GM21786 (cell line): ENCODE results near the gene ETV1.

ENCODE experiments used
- ATAC-seq: cut with Tn5 transposase; IDR thresholded peaks from one replicate; pipeline ENCODE4 v1.9.1; 2021; ENCODE audit not compliant: unreplicated experiment

The ETV1 gene

DNA sequence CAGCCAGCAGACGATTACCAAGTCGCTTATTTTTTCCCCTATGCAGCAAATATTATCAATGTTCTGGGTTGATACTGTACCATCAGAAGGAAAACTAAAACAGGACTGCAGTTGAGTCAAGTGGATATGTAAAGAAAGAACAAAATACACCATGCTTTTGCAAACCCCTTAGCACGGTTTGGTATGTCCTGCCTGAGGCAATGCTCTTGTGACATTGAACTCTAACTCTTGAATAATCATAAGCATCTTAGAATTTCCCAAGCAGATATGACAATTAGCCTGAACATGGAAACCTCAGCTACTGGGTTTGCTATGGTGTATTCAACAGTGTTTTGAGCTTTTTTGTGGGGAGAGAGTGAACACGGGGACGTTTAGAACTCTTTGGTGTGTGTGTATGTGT, 107.4 kb downstream of the ETV1 start:
- ATAC-seq: no peak

DNA sequence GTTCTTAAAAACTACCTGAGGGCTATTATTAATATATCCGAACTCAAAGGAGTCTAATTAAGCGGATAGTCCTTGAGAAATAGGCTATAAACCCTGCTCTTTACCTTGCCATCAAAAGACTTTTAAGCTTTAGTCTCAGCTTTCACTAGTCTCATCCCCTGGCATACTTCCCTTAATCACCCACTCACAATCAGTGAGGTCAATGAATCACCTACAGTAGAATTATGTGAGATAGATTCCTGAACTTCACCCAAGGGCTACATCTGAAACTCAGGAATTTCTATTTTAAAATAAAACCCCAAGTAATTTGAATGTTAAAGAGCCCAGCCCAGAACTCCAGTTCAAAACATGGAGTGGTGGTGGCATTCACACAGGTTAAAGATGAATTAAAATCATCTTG, 108.7 kb downstream of the ETV1 start:
- ATAC-seq: no peak

- ATAC-seq: no peak
These were observed 109.3 kb downstream of the ETV1 start for GRCh38 chr7:13879994-13880686.

DNA sequence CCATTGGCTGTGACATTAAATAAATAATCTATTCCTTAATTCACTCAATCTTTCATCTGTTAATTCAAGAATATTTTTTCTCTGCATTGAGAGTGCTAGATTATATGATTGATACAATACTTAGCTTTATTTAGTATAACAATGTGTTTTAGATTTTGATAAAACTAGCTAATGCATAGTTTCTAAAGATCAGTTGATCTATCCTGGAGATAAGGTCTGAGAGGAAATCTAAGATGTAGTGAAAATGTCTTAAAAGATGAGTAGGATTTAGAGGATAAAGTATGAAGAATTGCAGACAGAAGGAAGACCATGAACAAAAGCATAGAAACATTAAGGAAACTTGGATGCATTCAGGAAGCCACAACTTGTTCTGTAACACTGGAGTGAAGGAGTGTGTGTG, 110.3 kb downstream of the ETV1 start:
- ATAC-seq: no peak

GRCh38 chr7:13878154-13878553, 111.3 kb downstream of the ETV1 start:
- ATAC-seq: no peak

GRCh38 chr7:13875496-13876074, 113.9 kb downstream of the ETV1 start:
- ATAC-seq: no peak

GRCh38 chr7:13874783-13875182, 114.7 kb downstream of the ETV1 start:
- no peak for ATAC-seq

GRCh38 chr7:13872709-13873108, 116.8 kb downstream of the ETV1 start:
- ATAC-seq: no peak

DNA sequence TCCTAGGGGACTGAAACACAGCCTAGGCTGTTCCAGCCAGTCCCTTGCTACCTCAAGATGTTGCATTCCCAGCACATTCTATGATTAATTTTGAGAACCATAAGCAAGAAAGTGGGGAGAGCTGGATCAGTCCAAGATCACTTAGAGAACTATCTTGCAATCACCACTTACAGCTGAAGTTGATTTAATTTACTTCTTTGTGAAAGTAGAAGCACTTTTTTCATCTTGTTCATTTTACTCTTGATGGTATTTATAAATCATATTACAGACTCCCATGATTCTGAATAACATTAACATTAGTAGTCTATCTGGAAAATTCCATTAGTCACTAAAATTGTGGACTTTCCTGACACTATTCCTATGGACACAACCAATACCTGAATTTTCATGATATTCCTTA, 118.5 kb downstream of the ETV1 start:
- no peak for ATAC-seq

DNA sequence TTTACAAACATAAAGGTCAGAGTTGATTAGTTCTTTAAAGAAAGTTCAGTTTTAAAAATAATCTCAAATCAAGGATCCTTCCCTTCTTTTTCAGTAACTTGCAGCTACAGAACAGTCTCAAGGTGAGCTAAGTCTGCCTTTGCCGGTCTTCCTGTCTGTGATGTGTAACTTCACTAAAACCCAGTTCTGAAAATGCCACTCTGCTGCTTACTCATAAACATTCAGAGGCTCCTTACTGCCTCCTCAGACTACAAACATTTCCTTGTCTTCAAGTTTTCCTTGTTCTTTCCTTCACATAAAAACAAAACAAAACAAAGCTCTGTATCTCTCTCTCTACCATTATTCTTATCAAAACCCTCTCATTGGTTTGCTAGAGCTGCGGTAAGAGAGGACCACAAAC, 128.7 kb downstream of the ETV1 start:
- no peak for ATAC-seq

DNA sequence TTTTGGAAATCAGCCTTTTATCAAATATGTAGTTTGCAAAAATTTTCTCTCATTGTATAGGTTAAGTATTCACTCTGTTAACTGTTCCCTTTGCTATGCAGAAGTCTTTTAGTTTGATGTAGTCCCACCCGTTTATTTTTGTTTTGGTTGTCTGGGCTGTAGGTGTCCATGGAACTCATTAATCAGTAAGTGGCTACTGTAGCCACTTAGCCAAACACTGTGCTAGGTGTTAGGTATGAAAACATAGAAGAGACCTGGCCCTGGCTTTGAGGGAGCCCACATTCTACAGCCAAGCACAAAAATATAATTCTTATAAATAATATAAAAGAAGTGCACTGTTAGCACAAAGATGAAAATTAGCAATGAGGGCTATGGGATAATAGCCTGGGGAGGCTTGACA, 133.5 kb downstream of the ETV1 start:
- no peak for ATAC-seq

DNA sequence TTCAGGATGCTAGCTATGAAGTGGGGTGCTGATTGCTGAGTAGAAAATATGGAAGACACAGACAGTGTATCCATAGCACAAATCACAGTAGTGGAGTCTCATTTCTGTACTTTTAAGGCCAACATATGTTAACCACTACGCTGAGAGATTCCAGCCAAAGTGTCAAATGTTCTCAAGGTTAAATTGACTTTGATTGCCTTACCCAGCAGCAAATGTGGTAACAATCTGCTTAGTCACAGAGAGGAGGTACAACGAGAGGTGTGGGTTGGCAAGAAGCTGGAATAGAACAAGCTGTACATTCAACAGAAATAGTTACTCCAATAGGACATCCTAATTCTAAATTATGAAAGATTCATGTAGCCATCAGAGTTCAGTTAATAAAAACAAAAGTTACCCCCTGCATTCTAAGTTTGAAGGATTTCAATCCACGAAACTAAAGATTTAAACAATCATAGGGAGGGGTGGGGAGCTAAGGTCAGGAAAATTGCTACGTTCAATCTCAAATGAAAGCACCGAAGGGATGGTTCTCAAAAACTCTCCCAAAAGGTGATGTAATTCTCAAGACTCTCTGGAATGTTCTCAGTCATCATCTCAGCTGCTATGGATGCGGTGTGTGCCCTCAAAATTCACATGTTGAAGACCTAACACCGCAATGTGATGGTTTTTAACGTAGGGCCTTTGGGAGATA, 137.0 kb downstream of the ETV1 start:
- no peak for ATAC-seq

- no peak for ATAC-seq
These were observed 137.7 kb downstream of the ETV1 start for GRCh38 chr7:13851736-13852135.

DNA sequence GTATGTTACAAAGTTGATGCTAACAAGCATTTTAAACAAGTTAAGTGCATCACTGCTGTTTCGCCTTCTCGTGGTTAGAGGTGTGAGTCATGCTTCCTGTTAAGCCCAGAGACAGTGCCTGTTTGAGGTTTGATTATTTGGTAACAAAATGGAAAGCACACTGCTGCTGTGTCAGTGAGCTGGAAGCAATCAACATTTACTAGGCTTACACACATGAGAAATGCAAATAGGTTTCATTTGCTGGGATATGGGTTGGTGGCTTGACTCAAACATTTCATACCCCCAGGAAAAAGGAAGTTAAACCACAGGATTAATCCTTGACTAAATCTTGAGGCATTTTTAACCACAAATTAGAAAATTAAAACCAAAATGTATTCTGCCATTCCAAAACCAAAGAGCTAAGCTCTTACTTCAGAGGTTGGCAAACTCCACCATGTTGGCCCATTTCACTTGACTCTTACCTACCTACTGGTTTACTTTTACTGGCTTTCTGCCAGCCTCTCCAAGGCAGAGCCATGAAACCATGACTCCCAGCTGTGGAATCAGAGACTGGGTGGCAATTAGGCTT, 139.2 kb downstream of the ETV1 start:
- ATAC-seq: peak; percentile 98

- ATAC-seq: no peak
These were observed 140.1 kb downstream of the ETV1 start for GRCh38 chr7:13849163-13849892.

- ATAC-seq: no peak
These were observed 140.8 kb downstream of the ETV1 start for GRCh38 chr7:13848681-13849131.

DNA sequence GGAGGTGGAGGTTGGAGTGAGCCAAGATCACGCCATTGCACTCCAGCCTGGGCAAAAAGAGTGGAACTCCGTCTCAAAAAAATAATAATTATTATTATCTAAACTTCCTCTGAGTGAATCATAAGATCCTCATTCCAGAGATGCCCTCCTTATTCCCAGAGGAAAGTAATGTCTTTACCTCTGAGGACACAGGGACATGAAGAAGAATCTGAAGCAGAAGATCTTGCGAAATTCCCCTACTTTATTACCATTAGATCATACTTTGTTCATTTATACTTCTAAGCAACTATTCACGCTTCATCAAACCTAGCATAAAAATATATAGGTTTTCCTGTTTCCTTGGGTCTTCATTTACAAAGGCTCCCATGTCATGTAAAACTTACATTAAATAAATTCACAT, 143.1 kb downstream of the ETV1 start:
- no peak for ATAC-seq

DNA sequence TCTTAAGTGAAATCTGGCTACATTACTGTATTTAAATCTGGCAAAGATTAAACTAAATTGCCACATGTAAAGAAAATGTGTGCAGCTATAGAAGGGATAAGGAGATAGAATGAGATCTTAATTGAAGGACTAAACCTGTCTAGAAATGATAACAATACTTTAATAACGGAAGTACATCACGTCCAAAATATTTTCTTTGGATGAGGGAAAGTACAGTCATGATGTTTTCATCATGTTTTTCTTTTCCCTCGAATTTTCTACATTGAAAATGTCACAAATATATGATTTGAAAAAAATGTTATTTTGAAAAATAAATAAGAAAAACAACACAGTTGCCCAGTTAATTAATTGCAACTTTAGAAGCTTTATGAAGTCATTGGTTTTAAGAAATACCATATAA, 143.9 kb downstream of the ETV1 start:
- ATAC-seq: no peak

DNA sequence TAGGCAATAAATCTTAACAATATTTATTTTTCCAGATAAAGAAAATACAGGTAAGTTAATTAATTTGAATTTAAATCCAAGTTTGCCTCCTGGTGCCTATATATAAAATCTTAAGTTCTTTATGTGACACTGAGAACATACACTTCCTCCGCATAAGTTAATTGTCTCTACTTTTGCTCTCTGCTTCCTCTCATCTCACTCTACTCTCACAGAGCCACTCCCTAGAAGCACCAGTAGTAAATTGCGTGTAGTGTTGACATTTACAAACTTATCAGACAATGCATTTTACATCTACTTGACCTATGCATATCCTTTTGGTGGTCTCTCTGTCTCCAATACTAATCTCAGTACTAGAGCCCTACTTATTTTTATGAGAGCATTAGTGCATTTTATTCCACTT, 144.5 kb downstream of the ETV1 start:
- no peak for ATAC-seq

DNA sequence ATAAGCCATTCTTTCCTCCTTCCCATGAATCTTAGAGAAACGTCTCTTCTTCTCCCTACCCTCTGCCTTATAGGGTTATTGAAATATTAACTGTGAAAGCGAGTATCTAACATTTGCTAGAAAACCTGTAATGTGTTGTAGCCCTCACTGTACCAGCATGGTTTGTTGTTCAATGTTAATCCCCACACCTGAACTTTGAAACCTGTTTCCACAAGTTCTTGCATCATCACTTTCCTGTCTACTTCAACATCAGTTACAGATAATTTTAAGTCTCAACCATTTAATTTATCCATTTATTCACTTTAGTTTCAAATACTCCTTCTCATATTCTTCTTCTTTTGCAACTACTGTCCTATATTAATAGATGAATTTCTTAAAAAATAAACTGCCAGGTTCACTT, 148.2 kb downstream of the ETV1 start:
- ATAC-seq: no peak
